ENCODE data around the gene FLVCR2. TPM values are rescaled to one million over a fixed set of nuclear protein-coding genes. Genes with fewer than 3 reads are reported as not detected.

FLVCR2 gene
- total RNA-seq, 2 donors from 2014 or later = under 0.01 to 1.3 TPM

DNA sequence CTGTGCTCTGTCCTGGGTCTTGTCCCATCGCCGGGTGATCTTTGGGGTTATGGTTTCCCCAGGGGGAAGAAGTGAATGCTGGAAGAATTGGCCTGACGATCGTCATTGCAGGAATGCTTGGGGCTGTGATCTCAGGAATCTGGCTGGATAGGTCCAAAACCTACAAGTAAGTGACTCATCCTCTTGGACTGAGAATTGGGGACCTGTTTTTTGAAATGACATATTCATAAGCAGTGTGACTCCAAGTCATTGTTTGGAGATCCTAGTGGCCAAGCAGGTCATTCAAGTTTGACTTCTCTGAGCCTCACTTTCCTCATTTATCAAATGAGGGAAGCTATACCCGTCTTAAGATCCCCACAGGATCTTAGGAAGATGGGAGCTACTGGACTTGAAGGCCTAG lies 56.4 kb downstream of the FLVCR2 start:
- H3K27ac ChIP-seq = no peak overlapping the region
- DNase-seq = no peak
- WGBS, 2 donors = 78 to 79% methylated on average over 5 of the region's 5 CpGs

DNA sequence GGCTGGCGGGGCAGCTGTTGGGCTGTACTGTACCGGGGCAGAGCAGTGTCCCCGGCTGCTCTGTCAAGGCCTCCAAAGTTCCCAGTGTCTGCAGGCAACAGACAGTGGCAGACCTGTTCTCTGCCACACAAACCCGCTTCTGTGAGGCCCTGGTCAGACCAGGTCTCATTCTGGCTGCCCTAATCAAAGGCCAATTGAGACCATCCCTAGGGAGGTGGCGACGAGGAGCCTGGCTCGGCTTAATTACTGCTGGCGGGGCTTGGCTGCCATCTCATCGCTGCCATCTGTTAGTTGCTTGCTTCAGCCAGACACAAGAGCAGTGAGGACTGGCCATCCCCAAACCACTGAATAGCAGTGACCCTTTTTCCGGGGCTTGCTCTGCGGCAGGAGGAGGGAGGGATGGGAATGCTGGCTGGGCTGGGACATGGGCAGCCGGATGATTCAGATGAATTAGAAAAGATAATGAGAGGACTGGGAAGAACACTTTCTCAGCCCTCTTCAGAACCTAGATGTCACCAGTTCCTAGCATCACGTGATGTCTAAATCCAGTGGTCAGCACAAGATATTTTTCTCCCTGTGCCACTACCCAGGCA lies 57.8 kb downstream of the FLVCR2 start:
- Histone ChIP-seq H3K9me3 (no peaks in the 10 kb centered on the region), H3K36me3 (replicated peaks in 1 of 2; ENCODE audit: insufficient read depth in 1 of 2, low read depth in 2 of 2) (no peaks in the 10 kb centered on the region), H3K4me3 (no peak overlapping the region), H3K27ac (no peak overlapping the region), H3K27me3 (no peaks in the 10 kb centered on the region), H3K4me1 (no peaks in the 10 kb centered on the region)
- no peak for ATAC-seq
- TF ChIP-seq, protein P1, sequence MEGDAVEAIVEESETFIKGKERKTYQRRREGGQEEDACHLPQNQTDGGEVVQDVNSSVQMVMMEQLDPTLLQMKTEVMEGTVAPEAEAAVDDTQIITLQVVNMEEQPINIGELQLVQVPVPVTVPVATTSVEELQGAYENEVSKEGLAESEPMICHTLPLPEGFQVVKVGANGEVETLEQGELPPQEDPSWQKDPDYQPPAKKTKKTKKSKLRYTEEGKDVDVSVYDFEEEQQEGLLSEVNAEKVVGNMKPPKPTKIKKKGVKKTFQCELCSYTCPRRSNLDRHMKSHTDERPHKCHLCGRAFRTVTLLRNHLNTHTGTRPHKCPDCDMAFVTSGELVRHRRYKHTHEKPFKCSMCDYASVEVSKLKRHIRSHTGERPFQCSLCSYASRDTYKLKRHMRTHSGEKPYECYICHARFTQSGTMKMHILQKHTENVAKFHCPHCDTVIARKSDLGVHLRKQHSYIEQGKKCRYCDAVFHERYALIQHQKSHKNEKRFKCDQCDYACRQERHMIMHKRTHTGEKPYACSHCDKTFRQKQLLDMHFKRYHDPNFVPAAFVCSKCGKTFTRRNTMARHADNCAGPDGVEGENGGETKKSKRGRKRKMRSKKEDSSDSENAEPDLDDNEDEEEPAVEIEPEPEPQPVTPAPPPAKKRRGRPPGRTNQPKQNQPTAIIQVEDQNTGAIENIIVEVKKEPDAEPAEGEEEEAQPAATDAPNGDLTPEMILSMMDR (IDR thresholded peaks at IDR 0.05) = no peak
- no peak for TF ChIP-seq POLR2A (IDR thresholded peaks at IDR 0.05)
- intact Hi-C loops (cut with DNase I) = no loop called here
- no peak for DNase-seq
- WGBS, 2 donors = 69 to 78% methylated on average over 10 to 13 of the region's 13 CpGs

More for the DNA sequence above, 56.4 kb downstream of the FLVCR2 start:
- H3K9me3 ChIP-seq = no peaks in the 10 kb centered on the region
- no peaks in the 10 kb centered on the region for H3K27me3 ChIP-seq
- no peaks in the 10 kb centered on the region for H3K4me1 ChIP-seq
- TF ChIP-seq POLR2A (IDR thresholded peaks at IDR 0.05) = no peak
- TF ChIP-seq, protein P1 (IDR thresholded peaks at IDR 0.05) = no peak
- no peak for ATAC-seq
- no peaks in the 10 kb centered on the region for H3K36me3 ChIP-seq (replicated peaks in 1 of 2; ENCODE audit: insufficient read depth in 1 of 2, low read depth in 2 of 2)
- no peak overlapping the region for H3K4me3 ChIP-seq
- intact Hi-C loops (cut with DNase I) = no loop called here

DNA sequence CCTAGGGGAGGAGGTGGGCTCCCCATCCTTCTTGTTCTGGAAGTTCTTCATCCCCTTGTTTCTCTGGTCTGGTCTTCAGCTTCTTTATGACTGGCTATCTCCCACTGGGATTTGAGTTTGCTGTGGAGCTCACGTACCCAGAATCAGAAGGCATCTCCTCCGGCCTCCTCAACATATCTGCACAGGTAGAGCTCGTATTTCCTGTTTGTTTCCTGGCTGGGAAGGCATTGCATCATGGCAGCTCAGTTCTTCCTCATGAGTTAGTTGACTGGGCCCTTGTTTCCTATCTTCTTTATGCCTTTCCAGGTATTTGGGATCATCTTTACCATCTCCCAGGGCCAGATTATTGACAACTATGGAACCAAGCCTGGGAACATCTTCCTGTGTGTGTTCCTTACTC lies 62.5 kb downstream of the FLVCR2 start:
- H3K36me3 ChIP-seq (replicated peaks in 1 of 2; ENCODE audit: insufficient read depth in 1 of 2, low read depth in 2 of 2) = no peaks in the 10 kb centered on the region
- no peaks in the 10 kb centered on the region for H3K27me3 ChIP-seq
- no peak overlapping the region for H3K27ac ChIP-seq
- H3K9me3 ChIP-seq = no peaks in the 10 kb centered on the region
- TF ChIP-seq POLR2A (IDR thresholded peaks at IDR 0.05) = no peak
- TF ChIP-seq, protein P1 (IDR thresholded peaks at IDR 0.05) = no peak
- intact Hi-C loops (cut with DNase I) = no loop called here
- DNase-seq (no peak), ATAC-seq (no peak)
- H3K4me1 ChIP-seq = peaks cover 12% of the 10 kb centered on the region
- no peak overlapping the region for H3K4me3 ChIP-seq
- 87 to 91% methylated on average over 3 of the region's 3 CpGs for WGBS, 2 donors

GRCh38 chr14:75643985-75644384 lies 65.6 kb downstream of the FLVCR2 start:
- DNase-seq (no peak), ATAC-seq (peak; percentile 10)
- H3K9me3 ChIP-seq = no peaks in the 10 kb centered on the region
- 14 to 37% methylated on average over 4 of the region's 4 CpGs for WGBS, 2 donors
- H3K4me1 ChIP-seq = peaks cover 27% of the 10 kb centered on the region
- TF ChIP-seq, protein P1 (IDR thresholded peaks at IDR 0.05) = no peak
- TF ChIP-seq POLR2A (IDR thresholded peaks at IDR 0.05) = no peak
- H3K36me3 ChIP-seq (replicated peaks in 1 of 2; ENCODE audit: insufficient read depth in 1 of 2, low read depth in 2 of 2) = no peaks in the 10 kb centered on the region
- H3K27me3 ChIP-seq = no peaks in the 10 kb centered on the region
- no peak overlapping the region for H3K4me3 ChIP-seq
- intact Hi-C loops (cut with DNase I) = no loop called here
- H3K27ac ChIP-seq = no peak overlapping the region

- TF ChIP-seq, protein P1 (IDR thresholded peaks at IDR 0.05) = no peak
- no peak for TF ChIP-seq POLR2A (IDR thresholded peaks at IDR 0.05)
- ATAC-seq = no peak
- DNase-seq = no peak
- H3K9me3 ChIP-seq = no peaks in the 10 kb centered on the region
- H3K27me3 ChIP-seq = no peaks in the 10 kb centered on the region
- H3K4me3 ChIP-seq = no peak overlapping the region
- intact Hi-C loops (cut with DNase I) = no loop called here
- H3K27ac ChIP-seq = no peak overlapping the region
- H3K4me1 ChIP-seq = peaks cover 27% of the 10 kb centered on the region
- H3K36me3 ChIP-seq (replicated peaks in 1 of 2; ENCODE audit: insufficient read depth in 1 of 2, low read depth in 2 of 2) = peaks cover 2 to 4% of the 10 kb centered on the region in 2 donors
Measured at GRCh38 chr14:75645056-75645455, 66.6 kb downstream of the FLVCR2 start.

Measured in body of pancreas (tissue), 4 donors.